ENCODE results near the gene LCMT1. TPM values are rescaled to one million over a fixed set of nuclear protein-coding genes. Genes with fewer than 3 reads are reported as not detected.

Gene LCMT1
- total and polyA plus RNA-seq, 9 donors, result 29.4 to 58.9 (median 38.3) TPM

GRCh38 chr16:25064937-25065336, 46.6 kb upstream of the LCMT1 start:
- intact Hi-C loops (cut with DNase I), result loop anchor here in 2 of 4 donors (5.0 kb wide), 2 partner anchors 42 to 157 kb away; no protein-coding TSS in a partner anchor
- Histone ChIP-seq H3K36me3 (no peaks in the 10 kb centered on the region), H3K27me3 (no peaks in the 10 kb centered on the region), H3K27ac (peak overlapping the region in 1 of 2 donors; percentile 39), H3K4me3 (no peak overlapping the region), H3K9me3 (no peaks in the 10 kb centered on the region), H3K4me1 (ENCODE audit: insufficient read depth) (peaks cover 2% of the 10 kb centered on the region)
- DNase-seq, result peak in 2 of 5 donors; percentile 25
- WGBS, 3 donors, result 43 to 60% (median 54%) methylated on average over 6 of the region's 6 CpGs
- TF ChIP-seq EP300 (IDR thresholded peaks at IDR 0.05) (no peak), POLR2A (IDR thresholded peaks at IDR 0.05) (no peak), CTCF (IDR thresholded peaks at IDR 0.05) (no peak)

GRCh38 chr16:25065899-25066298, 45.6 kb upstream of the LCMT1 start:
- H3K27ac ChIP-seq, result peak overlapping the region in 1 of 2 donors; percentile 75
- 87 to 91% (median 89%) methylated on average over 8 of the region's 8 CpGs for whole genome bisulfite sequencing, 3 donors

GRCh38 chr16:25066426-25066746, 45.2 kb upstream of the LCMT1 start:
- DNase-seq, result peak in 2 of 5 donors; percentile 11 to 26
- Histone ChIP-seq H3K9me3 (no peaks in the 10 kb centered on the region), H3K4me1 (ENCODE audit: insufficient read depth) (peaks cover 2% of the 10 kb centered on the region), H3K4me3 (peak overlapping the region; percentile 91), H3K27ac (peak overlapping the region; percentile 29 to 75), H3K36me3 (no peaks in the 10 kb centered on the region), H3K27me3 (no peaks in the 10 kb centered on the region)
- TF ChIP-seq CTCF (IDR thresholded peaks at IDR 0.05) (no peak), EP300 (IDR thresholded peaks at IDR 0.05) (no peak), POLR2A (IDR thresholded peaks at IDR 0.05) (no peak)
- WGBS, 3 donors, result 26 to 29% (median 27%) methylated on average over 16 of the region's 16 CpGs
- intact Hi-C loops (cut with DNase I), result loop anchor here in 2 of 4 donors (2.0 to 5.0 kb wide), 2 partner anchors 41 to 44 kb away; partner anchors contain the start of gene LCMT1 (in 1 of the 2)

More at GRCh38 chr16:25065899-25066298, 45.6 kb upstream of the LCMT1 start:
- H3K36me3 ChIP-seq, result no peaks in the 10 kb centered on the region
- peaks cover 2% of the 10 kb centered on the region for H3K4me1 ChIP-seq (ENCODE audit: insufficient read depth)
- intact Hi-C loops (cut with DNase I), result loop anchor here in 2 of 4 donors (2.0 to 5.0 kb wide), 2 partner anchors 41 to 45 kb away; partner anchors contain the start of gene LCMT1 (in 1 of the 2)
- TF ChIP-seq POLR2A (IDR thresholded peaks at IDR 0.05) (no peak), CTCF (IDR thresholded peaks at IDR 0.05) (no peak), EP300 (IDR thresholded peaks at IDR 0.05) (no peak)
- H3K9me3 ChIP-seq, result no peaks in the 10 kb centered on the region
- no peak overlapping the region for H3K4me3 ChIP-seq
- no peaks in the 10 kb centered on the region for H3K27me3 ChIP-seq
- DNase-seq, result peak in 1 of 5 donors; percentile 31

- no peaks in the 10 kb centered on the region for H3K9me3 ChIP-seq
- peak overlapping the region; percentile 46 to 75 for H3K27ac ChIP-seq
- 0 to 2% (median 2%) methylated on average over 31 to 63 of the region's 63 CpGs for WGBS, 3 donors
- intact Hi-C loops (cut with DNase I), result loop anchor here in 2 of 4 donors (2.0 to 5.0 kb wide), 2 partner anchors 40 to 44 kb away; partner anchors contain the start of gene LCMT1 (in 1 of the 2)
- H3K27me3 ChIP-seq, result no peaks in the 10 kb centered on the region
- H3K4me1 ChIP-seq (ENCODE audit: insufficient read depth), result peaks cover 2% of the 10 kb centered on the region
- H3K36me3 ChIP-seq, result no peaks in the 10 kb centered on the region
- peak; percentile 84 to 93 (median 89) for DNase-seq
- peak overlapping the region; percentile 91 for H3K4me3 ChIP-seq
- TF ChIP-seq CTCF (IDR thresholded peaks at IDR 0.05), result no peak
- peak; percentile 75 for TF ChIP-seq POLR2A (IDR thresholded peaks at IDR 0.05)
Measured at GRCh38 chr16:25066747-25067631, 44.6 kb upstream of the LCMT1 start.

All from ovary (tissue), 9 donors.